Measurements from ENCODE around the gene PPP2R5D.

GRCh38 chr6:43032326-43032725 is 48.0 kb downstream of the PPP2R5D start:
- no peak for TF ChIP-seq ZNF224 (CRISPR knock-in tag; IDR thresholded peaks at IDR 0.05)
- TF ChIP-seq CTCF (IDR thresholded peaks at IDR 0.05 in 2 of 3, conservative IDR thresholded peaks at IDR 0.05 in 1 of 3; ENCODE audit: insufficient read depth in 2 of 3, low read depth in 1 of 3, low read length in 3 of 3) = no peak
- TF ChIP-seq MCM3 (IDR thresholded peaks at IDR 0.05) = no peak
- TF ChIP-seq POLR2A (conservative IDR thresholded peaks at IDR 0.05) = no peak
- TF ChIP-seq KLF1 (tag; IDR thresholded peaks at IDR 0.05) = no peak
- TF ChIP-seq EP300 (IDR thresholded peaks at IDR 0.05; ENCODE audit: low read length) = no peak
- no peak for TF ChIP-seq FIP1L1 (IDR thresholded peaks at IDR 0.05; ENCODE audit: low read depth, low read length, poor library complexity, severe bottlenecking)
- TF ChIP-seq ZNF217 (CRISPR knock-in tag; IDR thresholded peaks at IDR 0.05) = no peak
- no peak for TF ChIP-seq TFE3 (CRISPR knock-in tag; IDR thresholded peaks at IDR 0.05)
- no peak for TF ChIP-seq JUNB (CRISPR knock-in tag; conservative IDR thresholded peaks at IDR 0.05)

Data from K562 (cell line).